KG1 (cell line): Measurements from ENCODE around the gene SUB1.

Source experiments
- DNase-seq: peaks from one replicate; lab custom pipeline; 2025; lab: John Stamatoyannopoulos, UW

The SUB1 gene

GRCh38 chr5:32645246-32645645, 59.9 kb downstream of the SUB1 start:
- DNase-seq: no peak

DNA sequence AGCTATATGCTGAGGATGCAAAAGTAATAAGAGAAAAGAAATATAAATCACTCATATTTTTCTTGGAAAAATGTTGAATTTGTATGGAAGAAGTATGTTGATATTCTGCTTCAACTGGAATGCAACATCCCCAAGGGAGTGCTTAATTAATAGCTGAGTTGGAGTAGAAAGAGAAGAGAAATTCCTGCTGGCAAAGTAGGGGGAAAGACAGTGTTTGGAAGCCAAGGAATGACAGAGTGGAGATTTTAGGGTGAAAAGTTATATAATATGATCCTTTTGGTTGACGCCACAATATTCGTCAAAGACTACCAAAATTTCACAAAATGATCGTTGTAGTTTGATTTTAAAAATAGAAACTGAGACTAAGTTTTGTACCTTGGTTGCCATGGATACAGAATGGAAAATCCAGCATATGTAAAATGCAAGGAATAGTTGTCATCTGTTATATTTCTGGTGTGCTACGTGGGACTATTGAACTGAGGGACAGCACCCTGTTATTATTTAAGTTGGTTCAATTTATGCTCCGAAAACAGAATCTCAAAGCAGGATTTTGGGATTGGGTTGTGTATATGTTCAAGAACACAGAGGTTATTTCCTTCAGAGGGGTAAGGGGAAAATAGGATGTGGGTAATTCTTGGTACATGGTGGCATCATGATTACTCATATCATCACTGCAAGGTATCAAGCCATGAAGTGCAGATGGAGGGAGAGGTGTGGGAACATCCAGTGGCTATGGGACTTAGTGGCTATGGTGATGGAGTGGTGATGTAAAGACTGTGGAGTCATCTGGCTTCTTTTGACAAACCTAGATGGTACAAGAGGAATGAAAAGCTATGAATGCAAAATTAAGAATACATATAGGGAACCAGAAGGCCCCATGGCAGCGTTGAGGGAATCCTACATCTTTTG, 61.0 kb downstream of the SUB1 start:
- DNase-seq: no peak

- no peak for DNase-seq
These were observed 65.7 kb downstream of the SUB1 start for GRCh38 chr5:32651088-32651487.

DNA sequence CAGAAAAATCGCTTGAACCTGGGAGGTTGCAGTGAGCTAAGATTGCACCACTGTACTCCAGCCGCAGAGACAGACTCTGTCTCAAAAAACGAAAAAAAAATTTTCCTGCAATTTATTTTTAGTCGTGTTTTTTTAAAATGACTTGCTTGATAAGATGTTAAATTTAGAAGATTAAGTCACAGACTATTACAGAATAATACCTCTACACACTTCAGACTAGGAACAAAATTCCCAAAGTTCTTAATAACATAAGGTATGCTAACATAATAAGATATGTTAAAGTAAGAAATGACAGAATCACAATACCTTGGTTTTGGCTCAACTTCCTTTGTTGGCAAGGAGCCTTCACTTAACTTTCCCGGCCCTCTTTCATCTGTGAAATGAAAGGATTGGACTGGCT, 66.3 kb downstream of the SUB1 start:
- no peak for DNase-seq
